Breast epithelium (tissue), 3 donors: ENCODE measurements around the gene CALCOCO2.

Source experiments
- POLR2A ChIP-seq: fragments of 450-650 bp; IDR thresholded peaks from one replicate; pipeline ENCODE4 v1.6.1; 2016; ENCODE audit warnings: antibody characterized with exemption, mild to moderate bottlenecking, moderate library complexity
- TF ChIP-seq, protein P1 (sequence below), 3 donors: fragments of 450-650 bp; IDR thresholded peaks; one replicate each; pipeline ENCODE4 v1.5.1; 2016 to 2017; ENCODE audit warnings: antibody characterized with exemption in 3 of 3, mild to moderate bottlenecking in 3 of 3, moderate library complexity in 3 of 3

DNA sequence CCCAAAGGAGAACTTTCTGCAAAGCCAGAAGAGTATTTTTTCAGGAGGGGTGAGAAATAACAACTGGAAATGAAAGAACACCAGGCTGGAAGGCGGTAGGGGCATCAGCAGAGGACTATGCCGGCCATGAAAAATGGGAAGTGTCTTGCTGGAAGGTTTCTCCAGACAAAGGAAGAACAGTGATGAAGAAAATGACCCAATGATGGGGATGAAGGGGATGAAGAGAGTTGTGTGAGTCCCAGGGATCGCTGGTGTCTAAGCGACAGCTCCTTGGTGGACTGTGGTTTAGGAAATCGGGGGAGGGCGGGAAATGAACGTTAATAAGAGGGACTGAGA lies 14.4 kb upstream of the CALCOCO2 start:
- TF ChIP-seq, protein P1, sequence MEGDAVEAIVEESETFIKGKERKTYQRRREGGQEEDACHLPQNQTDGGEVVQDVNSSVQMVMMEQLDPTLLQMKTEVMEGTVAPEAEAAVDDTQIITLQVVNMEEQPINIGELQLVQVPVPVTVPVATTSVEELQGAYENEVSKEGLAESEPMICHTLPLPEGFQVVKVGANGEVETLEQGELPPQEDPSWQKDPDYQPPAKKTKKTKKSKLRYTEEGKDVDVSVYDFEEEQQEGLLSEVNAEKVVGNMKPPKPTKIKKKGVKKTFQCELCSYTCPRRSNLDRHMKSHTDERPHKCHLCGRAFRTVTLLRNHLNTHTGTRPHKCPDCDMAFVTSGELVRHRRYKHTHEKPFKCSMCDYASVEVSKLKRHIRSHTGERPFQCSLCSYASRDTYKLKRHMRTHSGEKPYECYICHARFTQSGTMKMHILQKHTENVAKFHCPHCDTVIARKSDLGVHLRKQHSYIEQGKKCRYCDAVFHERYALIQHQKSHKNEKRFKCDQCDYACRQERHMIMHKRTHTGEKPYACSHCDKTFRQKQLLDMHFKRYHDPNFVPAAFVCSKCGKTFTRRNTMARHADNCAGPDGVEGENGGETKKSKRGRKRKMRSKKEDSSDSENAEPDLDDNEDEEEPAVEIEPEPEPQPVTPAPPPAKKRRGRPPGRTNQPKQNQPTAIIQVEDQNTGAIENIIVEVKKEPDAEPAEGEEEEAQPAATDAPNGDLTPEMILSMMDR (IDR thresholded peaks at IDR 0.05) = no peak
- no peak for TF ChIP-seq POLR2A
